Measurements from ENCODE around the gene CLASRP. TPM values are rescaled to one million over a fixed set of nuclear protein-coding genes. Genes with fewer than 3 reads are reported as not detected.

Gene CLASRP
- total RNA-seq, 2 experiments from 2014 or later: 106 to 113 TPM

GRCh38 chr19:45070861-45071544 is 32.2 kb downstream of the CLASRP start:
- peaks cover 6% of the 10 kb centered on the region for H3K4me1 Mint-ChIP-seq (ENCODE audit: low read depth)
- no peak for DNase-seq
- no peaks in the 10 kb centered on the region for H3K27me3 Mint-ChIP-seq (ENCODE audit: low read depth)
- H3K36me3 Mint-ChIP-seq (ENCODE audit: low read depth): peaks cover 19% of the 10 kb centered on the region
- CTCF ChIA-PET: no interaction called here
- no peak overlapping the region for H3K27ac Mint-ChIP-seq
- no peaks in the 10 kb centered on the region for H3K9me3 Mint-ChIP-seq
- intact Hi-C loops (cut with micrococcal nuclease): no loop called here
- no peak overlapping the region for H3K4me3 Mint-ChIP-seq

GRCh38 chr19:45071545-45071938 is 32.7 kb downstream of the CLASRP start:
- Mint-ChIP-seq H3K4me1 (ENCODE audit: low read depth) (peaks cover 7% of the 10 kb centered on the region), H3K4me3 (no peak overlapping the region), H3K9me3 (no peaks in the 10 kb centered on the region), H3K27me3 (ENCODE audit: low read depth) (no peaks in the 10 kb centered on the region), H3K27ac (no peak overlapping the region), H3K36me3 (ENCODE audit: low read depth) (peaks cover 19% of the 10 kb centered on the region)
- CTCF ChIA-PET: no interaction called here
- DNase-seq: no peak
- intact Hi-C loops (cut with micrococcal nuclease): no loop called here

DNA sequence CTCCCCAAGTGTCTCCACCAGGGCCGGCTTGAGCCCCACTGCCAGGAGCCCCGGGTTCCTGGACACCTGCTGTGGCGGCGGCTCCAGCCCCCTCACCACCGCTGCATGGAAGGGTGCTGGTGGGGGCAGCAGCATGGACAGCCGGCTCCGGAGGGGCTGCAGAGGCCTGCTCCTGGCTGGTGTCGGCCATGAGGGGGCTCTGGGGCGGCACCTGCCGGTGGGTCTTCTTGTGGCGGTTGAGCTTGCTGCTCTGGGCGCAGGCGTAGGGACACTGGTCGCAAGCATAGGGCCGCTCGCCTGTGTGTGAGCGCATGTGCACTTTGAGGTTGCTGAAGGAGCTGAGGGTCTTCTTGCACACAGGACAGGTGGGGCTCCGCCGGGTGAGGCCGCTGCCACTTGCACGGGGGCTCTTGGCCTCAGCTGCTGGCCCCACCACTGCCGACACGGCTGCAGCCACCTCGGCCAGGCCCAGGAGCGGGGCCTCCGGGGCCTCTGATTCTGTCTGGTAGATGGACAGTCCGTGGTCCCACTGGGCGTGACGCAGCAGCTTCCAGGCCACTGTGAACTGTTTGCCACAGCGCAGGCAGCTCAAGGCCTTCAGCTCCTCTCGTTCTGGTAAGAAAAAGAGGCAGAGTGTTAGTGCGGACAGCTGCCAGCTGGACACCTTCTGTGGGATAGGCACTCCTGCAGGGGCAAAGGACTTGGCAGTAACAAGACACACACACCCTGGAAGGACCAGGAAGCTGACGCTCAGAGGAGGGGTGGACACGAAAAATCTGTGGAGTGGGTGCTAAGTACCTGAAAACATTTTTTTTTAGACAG is 33.3 kb downstream of the CLASRP start:
- intact Hi-C loops (cut with micrococcal nuclease): no loop called here
- Mint-ChIP-seq H3K36me3 (ENCODE audit: low read depth) (peaks cover 14% of the 10 kb centered on the region), H3K4me1 (ENCODE audit: low read depth) (peaks cover 14% of the 10 kb centered on the region), H3K9me3 (no peaks in the 10 kb centered on the region), H3K27ac (no peak overlapping the region), H3K27me3 (ENCODE audit: low read depth) (no peaks in the 10 kb centered on the region), H3K4me3 (no peak overlapping the region)
- DNase-seq: no peak
- CTCF ChIA-PET: no interaction called here

GRCh38 chr19:45074744-45075300 is 36.0 kb downstream of the CLASRP start:
- no peak for DNase-seq
- Mint-ChIP-seq H3K9me3 (no peaks in the 10 kb centered on the region), H3K27ac (no peak overlapping the region), H3K4me3 (peak overlapping the region; percentile 52), H3K36me3 (ENCODE audit: low read depth) (peaks cover 11% of the 10 kb centered on the region), H3K27me3 (ENCODE audit: low read depth) (no peaks in the 10 kb centered on the region), H3K4me1 (ENCODE audit: low read depth) (peaks cover 26% of the 10 kb centered on the region)
- CTCF ChIA-PET: interaction anchor here (0.7 to 1.4 kb wide), 4 partner anchors 15 to 86 kb away, joined by 3 to 5 read pairs (median 4); no protein-coding TSS in a partner anchor
- intact Hi-C loops (cut with micrococcal nuclease): loop anchor here (5.0 kb wide), 3 partner anchors 42 to 102 kb away; partner anchors contain the start of genes BLOC1S3, RELB and TRAPPC6A

GRCh38 chr19:45075301-45076028 is 36.6 kb downstream of the CLASRP start:
- intact Hi-C loops (cut with micrococcal nuclease): loop anchor here (1.0 to 5.0 kb wide), 5 partner anchors 16 to 120 kb away; partner anchors contain the start of genes BLOC1S3, CLPTM1, RELB and TRAPPC6A
- CTCF ChIA-PET: interaction anchor here (0.7 to 1.4 kb wide), 4 partner anchors 16 to 86 kb away, joined by 3 to 5 read pairs (median 4); no protein-coding TSS in a partner anchor
- H3K36me3 Mint-ChIP-seq (ENCODE audit: low read depth): peaks cover 7% of the 10 kb centered on the region
- peaks cover 33% of the 10 kb centered on the region for H3K4me1 Mint-ChIP-seq (ENCODE audit: low read depth)
- H3K27ac Mint-ChIP-seq: peak overlapping the region; percentile 26
- no peaks in the 10 kb centered on the region for H3K9me3 Mint-ChIP-seq
- peak overlapping the region; percentile 81 for H3K4me3 Mint-ChIP-seq
- peak; percentile 64 for DNase-seq
- H3K27me3 Mint-ChIP-seq (ENCODE audit: low read depth): no peaks in the 10 kb centered on the region

DNA sequence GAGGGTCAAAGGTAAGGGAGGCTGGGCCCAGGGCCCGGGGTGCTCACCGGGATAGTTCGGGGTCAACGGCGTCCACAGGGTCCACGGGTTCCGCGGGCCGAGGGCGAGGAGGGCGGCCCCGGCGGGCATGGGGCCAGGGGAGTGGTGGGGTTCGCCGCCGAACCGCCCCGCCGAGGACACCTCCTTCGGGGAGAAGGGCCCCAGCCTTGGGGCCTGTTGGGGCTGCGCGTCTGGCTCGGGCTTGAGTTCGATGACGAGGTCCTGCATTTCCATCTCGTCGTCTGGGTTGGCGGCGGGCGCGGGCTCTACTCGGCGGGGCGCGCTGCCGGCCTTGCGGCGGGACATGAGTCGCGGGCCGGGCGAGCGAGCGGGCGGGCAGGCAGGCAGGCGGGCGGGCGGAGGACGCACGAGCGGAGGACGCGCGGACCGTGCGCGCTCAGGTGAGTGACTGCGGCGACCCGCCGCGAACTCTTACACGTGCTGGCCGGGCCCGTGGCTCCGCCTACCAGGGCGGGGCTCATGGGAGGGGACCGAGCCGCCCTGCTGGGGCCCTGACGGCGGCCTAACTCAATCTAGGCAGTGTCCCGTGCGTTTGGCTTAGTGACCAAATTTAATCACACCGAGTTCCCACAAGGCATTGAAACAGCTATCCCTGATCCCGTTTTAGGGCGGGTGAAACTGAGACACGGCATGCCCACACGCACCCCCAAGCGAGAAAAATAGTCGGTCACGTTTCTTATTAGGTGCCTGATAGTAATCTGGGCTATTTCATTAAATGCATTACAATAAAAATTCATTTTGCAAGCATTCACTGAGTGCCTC is 37.4 kb downstream of the CLASRP start, which contains the start of gene ZNF296:
Gene ZNF296, minus strand, starts transcription at position 450 of the 822 bp plus-strand sequence. Its CDS starts 105 bp downstream, at position 345.
- H3K4me3 Mint-ChIP-seq: peak within 1 kb of the TSS; percentile 81
- peak; percentile 80 for DNase-seq

DNA sequence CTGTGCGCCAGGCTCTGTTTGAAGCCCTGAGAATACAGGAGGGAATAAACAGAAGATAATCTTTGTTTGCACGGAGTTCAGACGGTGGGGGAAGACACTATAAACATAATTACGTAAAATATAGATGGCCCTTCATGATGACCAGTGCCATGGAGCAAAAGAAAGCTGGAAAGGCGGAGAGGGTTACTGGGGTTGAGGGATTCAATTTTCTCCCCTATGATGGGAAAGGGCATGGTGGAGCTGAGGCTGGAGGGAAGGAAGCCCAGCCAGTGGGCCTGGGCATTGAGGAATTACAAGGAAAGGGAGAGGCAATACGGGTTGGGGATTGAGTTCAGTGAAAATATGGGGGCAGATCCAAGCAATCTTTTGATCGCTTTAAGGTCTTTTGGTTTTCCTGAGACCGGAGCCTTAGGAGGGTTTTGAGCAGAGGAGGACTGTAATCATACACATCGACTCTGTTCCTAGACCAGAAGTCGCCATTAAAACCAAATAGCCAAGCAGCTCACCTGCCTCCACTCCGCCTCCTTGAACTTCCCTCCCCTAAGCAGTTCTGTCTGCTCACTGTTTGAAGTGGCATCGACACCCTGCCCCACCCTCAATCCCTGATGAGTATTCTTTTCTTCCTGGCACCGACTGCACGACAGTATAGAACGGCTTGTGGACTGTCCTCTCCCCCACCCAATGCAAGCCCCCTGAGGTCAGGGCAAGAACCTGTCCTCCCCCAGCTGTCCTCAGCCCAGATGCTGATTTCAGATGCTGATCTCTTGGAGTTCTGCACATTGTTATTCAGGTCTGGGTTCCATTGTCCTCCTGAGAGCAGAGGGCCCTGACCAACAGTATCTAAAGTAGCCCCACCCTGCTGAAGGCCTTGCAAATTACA is 38.2 kb downstream of the CLASRP start:
- no peaks in the 10 kb centered on the region for H3K9me3 Mint-ChIP-seq

More for the DNA sequence above, 37.4 kb downstream of the CLASRP start, which contains the start of gene ZNF296:
- CTCF ChIA-PET: interaction anchor here (1.2 to 1.7 kb wide), 2 partner anchors 17 to 49 kb away, joined by 3 to 4 read pairs; no protein-coding TSS in a partner anchor
- peak within 1 kb of the TSS; percentile 54 for H3K27ac Mint-ChIP-seq
- peaks cover 6% of the 10 kb centered on the region for H3K36me3 Mint-ChIP-seq (ENCODE audit: low read depth)
- intact Hi-C loops (cut with micrococcal nuclease): loop anchor here (1.0 to 5.0 kb wide), 5 partner anchors 15 to 121 kb away; partner anchors contain the start of genes BLOC1S3, CLPTM1, RELB and TRAPPC6A
- peaks cover 38% of the 10 kb centered on the region for H3K4me1 Mint-ChIP-seq (ENCODE audit: low read depth)
- H3K27me3 Mint-ChIP-seq (ENCODE audit: low read depth): no peaks in the 10 kb centered on the region
- H3K9me3 Mint-ChIP-seq: no peaks in the 10 kb centered on the region

DNA sequence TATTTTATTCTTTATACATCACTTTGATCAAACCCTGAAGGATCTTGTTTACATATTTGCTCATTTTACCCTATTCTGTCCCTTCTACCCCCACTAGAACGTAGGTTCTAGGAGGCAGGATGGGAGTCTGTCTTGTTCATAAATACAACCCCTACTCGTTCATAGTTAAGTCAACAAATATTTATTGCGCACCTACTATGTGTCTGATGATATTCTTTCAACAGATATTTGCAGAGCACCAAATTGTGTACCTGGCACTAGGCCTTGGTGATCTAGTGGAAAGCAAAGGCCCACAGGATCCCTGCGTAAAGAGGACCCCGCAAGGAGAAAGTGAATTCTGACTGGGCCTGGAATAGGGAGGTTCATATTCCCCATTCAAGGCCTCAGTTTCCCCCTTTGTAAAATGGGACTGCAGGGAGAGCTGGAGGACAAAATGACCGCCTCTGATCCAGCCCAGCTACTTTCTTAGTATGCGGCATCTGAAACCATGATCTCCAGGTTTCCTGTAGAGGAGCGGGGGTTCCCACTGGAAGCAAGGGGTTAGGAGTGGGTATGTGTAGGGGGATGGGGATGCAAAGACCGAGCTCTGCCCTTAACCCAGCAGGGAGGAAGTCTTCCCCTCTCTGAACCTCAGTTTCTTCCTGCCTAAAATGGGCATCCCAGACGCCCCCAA is 39.7 kb downstream of the CLASRP start:
- peaks cover 13% of the 10 kb centered on the region for H3K36me3 Mint-ChIP-seq (ENCODE audit: low read depth)
- no peak for DNase-seq
- peak overlapping the region; percentile 76 for H3K27ac Mint-ChIP-seq
- no peaks in the 10 kb centered on the region for H3K27me3 Mint-ChIP-seq (ENCODE audit: low read depth)
- H3K4me1 Mint-ChIP-seq (ENCODE audit: low read depth): peaks cover 50% of the 10 kb centered on the region
- no peaks in the 10 kb centered on the region for H3K9me3 Mint-ChIP-seq
- intact Hi-C loops (cut with micrococcal nuclease): loop anchor here (1.0 to 5.0 kb wide), 4 partner anchors 39 to 99 kb away; partner anchors contain the start of genes BLOC1S3, CLASRP, RELB and TRAPPC6A
- H3K4me3 Mint-ChIP-seq: peak overlapping the region; percentile 96
- CTCF ChIA-PET: interaction anchor here (1.1 kb wide), 1 partner anchor 14 kb away, joined by 4 read pairs; no protein-coding TSS in a partner anchor

More for the DNA sequence above, 38.2 kb downstream of the CLASRP start:
- Mint-ChIP-seq H3K36me3 (ENCODE audit: low read depth) (peaks cover 12% of the 10 kb centered on the region), H3K4me3 (peak overlapping the region; percentile 81), H3K27me3 (ENCODE audit: low read depth) (no peaks in the 10 kb centered on the region), H3K27ac (no peak overlapping the region), H3K4me1 (ENCODE audit: low read depth) (peaks cover 46% of the 10 kb centered on the region)
- intact Hi-C loops (cut with micrococcal nuclease): loop anchor here (1.0 to 5.0 kb wide), 5 partner anchors 14 to 122 kb away; partner anchors contain the start of genes BLOC1S3, CLPTM1, RELB and TRAPPC6A
- CTCF ChIA-PET: interaction anchor here (1.7 kb wide), 1 partner anchor 18 kb away, joined by 3 read pairs; no protein-coding TSS in a partner anchor
- DNase-seq: peak; percentile 16

GRCh38 chr19:45079063-45079910 is 40.4 kb downstream of the CLASRP start, which contains the start of gene GEMIN7:
Gene GEMIN7 (plus strand): TSS chr19:45079260. CDS start chr19:45090115, 10,855 bp downstream.
- CTCF ChIA-PET: interaction anchor here (0.6 to 1.2 kb wide), 3 partner anchors 13 to 58 kb away, joined by 3 to 4 read pairs (median 4); no protein-coding TSS in a partner anchor
- Mint-ChIP-seq H3K27me3 (ENCODE audit: low read depth) (no peaks in the 10 kb centered on the region), H3K27ac (peak within 1 kb of the TSS; percentile 76), H3K9me3 (no peaks in the 10 kb centered on the region), H3K4me3 (peak within 1 kb of the TSS; percentile 96), H3K4me1 (ENCODE audit: low read depth) (peaks cover 50% of the 10 kb centered on the region), H3K36me3 (ENCODE audit: low read depth) (peaks cover 13% of the 10 kb centered on the region)
- intact Hi-C loops (cut with micrococcal nuclease): loop anchor here (1.0 to 5.0 kb wide), 4 partner anchors 38 to 98 kb away; partner anchors contain the start of genes BLOC1S3, CLASRP, RELB and TRAPPC6A
- DNase-seq: peak; percentile 82

Measured in activated naive CD4-positive, alpha-beta T cell treated with anti-CD3 and anti-CD28 coated beads for 36 hours (primary cell).